Smooth muscle cell of the brain vasculature (primary cell): ENCODE data around the gene CFAP99.
"Not testable (repeated sequence)": the region's sequence is repeated elsewhere in the genome, so short reads cannot be mapped to it uniquely, and the experiment has no call there.

ENCODE experiments used
- DNase-seq: peaks from one replicate; pipeline ENCODE4 v3.0.0-alpha.2; 2012; ENCODE audit warnings: low read depth, low spot score

The CFAP99 gene

DNA sequence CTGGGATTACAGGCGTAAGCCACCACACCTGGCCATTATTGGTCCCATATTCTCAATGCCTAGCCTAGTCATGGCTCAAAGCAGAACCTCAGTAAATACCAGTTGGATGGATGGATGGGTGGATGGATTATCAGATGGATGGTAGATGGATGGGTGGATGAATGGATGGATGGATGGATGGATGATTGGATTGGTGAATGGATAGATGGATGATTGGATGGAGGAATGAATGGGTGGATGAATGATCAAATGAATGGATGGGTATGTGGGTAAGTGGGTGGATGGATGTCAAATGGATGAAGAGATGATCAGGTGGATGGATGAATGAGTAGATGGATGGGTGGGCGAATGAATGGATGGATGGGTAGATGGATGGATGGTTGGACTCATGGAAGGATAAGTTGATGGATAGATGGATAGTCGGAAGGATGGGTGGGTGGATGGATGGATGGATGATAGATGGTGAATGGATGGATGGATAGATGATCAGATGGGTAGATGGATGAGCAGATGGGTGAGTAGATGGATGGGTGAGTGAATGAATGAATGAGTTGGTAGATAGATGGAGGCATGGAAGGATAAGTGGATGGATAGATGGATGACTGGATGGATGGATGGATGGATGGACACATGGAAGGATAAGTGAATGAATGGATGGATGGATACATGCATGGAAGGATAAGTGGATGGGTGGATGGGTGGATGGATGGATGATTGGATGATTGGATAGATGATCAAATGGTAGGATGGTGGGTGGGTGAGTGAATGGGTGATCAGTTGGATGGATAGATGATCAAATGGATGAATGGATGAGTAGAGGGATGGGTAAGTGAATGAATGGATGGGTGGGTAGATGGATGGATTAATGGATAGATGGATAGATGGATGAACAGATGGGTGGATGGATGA is 28.2 kb downstream of the CFAP99 start:
- no peak for DNase-seq

DNA sequence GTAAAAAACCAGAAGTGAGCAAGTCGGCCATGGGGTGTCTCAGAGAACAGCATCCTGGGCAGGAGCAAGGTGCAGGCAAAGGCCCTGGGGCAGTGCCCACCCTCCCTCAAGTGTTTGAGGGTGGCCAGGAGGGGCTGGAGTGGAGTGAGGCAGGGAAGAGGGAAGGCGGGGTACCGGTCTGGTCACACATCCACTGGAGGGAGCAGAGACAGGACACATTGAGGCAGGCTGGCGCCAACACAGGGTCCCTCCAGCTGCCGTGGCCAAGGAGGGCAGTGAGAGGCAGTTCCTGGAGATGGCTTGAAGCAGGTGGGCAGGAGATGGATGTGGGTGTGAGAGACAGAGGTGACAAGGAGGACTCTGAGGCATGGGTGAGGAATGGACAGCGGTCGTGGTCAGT is 29.8 kb downstream of the CFAP99 start:
- no peak for DNase-seq

DNA sequence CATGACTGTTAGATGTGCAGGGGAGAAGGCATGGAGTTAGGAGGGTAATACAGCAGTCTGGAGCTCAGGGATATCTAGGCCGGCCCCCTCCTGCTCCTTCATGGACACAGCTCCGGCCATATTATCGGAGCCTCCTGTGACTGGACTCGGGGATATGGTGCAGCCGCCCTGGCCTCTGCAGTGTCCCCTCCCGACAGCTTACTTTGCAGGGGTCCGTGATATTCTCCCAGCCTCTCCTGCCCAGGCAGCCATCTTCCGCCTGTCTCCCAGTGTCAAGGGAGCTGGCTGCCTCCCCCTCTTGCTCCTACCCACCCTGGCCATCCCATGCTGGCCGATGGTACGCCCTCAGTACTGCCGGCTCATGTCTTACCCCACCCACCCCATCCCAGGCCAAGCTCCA is 30.3 kb downstream of the CFAP99 start:
- DNase-seq, result no peak

DNA sequence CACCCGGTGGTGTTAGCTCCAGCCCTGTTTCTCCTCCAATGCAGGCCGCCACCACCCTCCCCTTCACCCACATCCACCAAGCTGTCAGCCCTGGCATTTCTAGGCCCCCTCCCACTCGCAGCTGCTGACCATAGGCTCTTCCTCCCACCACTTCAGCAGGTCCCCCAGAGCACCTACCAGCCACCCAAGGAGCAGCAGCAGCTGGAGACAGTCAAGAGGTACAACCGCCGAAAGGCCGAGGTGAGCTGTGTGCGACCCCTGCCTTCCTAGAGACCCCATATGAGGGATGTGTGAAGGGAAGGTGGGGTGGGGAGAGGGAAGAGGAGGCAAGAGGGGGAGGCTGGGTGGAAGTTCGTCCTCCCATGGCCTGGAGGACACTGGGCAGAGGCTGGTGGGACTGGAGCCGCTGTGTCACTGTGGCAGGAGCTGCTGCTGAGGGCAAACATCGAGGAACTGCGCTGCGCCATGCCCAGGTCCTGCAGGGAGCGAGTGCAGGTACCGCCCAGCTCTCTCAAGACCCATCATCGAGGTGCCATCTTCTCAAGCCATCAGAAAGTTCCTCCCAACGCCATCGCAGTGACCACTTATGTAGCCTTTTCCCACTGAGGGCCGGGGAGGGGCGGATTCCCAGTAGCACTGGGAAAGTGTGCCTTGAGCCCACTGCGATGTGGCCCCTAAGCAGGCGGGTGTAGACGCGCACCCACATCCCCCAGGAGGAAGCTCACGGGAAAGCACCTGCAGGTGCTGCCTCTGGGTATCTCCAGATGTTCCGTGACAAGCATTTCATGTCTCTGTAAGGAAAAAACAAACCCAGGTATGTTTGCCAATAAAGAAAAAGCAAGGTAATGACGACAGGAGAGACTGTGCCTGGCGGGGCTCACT is 31.0 kb downstream of the CFAP99 start:
- DNase-seq, result no peak

DNA sequence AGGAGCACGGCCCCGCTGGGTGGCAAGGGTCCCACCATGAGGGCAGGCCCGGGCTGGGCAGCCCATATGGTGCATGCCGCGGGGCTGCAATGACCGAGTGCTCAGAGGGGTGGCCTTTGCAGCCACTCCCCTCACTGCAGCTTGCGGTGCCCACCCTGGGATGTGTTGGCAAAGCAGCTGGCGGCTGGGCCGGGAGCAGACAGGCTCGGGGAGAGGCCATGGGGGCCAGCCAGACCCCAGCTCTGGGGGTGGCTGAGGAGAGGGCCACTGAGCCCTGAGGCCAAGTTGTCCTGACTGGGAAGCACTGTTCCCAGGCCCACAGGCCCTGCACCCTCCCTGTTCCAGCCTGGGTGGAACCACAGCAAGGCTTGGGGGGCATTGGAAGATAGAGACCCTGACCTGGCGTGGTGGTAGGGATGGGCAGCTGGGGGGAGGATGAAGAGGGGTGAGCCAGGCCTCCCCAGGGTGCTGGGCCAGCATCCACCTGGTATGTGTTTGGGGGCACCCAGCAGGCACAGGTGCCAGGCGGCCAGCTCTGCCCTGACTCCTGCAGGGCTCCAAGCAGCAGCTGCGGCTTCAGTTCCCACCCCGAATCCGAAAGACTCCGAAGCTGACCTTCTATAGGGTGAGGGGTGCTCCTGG is 31.8 kb downstream of the CFAP99 start:
- DNase-seq, result no peak

DNA sequence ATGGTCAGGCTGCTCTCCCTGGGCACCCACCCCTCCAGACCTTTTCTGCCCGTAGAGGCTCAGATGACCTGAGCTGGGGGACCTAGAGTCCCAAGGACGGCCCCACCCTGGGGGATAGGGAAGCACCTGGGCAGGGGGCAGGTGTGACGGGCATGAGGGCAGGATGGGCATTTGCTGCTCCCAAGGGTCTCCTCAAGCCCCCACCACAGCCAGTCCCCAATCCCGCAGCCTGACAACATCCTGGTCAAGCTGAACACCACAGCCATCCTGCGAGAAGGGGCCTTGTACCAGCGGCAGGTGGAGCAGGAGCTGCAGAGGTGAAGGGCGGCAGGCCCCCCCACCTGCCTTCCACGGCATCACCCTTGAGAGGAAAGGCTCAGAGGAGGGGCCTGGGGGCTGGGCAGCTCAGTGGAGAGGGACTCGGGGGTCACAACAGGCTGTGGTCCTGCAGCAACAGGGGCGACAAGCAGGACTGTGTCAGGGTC is 32.3 kb downstream of the CFAP99 start:
- DNase-seq, result no peak

DNA sequence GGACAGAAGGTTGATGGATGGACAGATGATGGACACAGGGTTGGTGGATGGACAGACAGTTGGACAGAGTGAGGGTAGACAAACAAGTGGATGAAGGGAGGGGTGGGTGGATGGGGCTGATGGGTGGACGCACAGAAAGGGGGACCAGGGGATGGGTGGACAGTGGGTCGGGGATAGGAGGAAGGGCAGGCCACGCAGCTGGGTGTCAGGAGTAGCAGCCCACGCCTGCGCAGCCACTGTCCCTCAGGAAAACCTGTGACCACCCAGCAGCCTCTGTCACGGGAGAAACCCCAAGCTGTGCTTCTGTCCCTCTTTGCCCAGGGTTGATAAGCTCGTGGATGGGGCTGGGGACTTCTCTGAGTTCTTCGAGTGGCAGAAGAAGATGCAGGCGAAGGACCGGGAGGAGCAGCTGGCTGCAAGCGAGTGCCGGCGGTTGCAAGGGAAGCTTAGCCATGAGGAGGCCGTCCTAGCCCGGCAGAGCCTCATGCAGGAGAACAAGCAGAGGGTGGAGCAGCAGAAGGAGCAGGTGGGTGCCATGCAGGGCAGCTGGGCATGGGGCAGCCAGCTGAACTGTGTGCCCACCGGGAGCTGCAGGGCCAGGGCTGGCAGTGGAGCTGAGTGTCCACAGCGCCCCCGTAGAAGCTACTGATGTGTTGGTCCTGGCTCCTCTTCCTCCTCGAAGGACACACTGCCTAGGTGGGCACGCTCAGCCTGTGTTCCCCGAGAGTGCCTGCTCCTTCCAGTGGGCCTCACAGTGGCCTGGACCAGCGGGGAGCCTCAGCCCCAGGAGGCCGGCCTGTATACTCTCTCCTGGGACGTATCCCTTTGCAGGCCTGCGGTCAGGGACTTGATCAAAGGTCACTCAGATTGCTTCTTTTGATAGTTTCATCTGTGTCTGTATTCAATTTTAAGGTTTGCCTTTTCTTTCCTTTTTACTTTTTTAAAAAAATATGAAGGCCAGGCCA is 33.3 kb downstream of the CFAP99 start:
- DNase-seq, result no peak

DNA sequence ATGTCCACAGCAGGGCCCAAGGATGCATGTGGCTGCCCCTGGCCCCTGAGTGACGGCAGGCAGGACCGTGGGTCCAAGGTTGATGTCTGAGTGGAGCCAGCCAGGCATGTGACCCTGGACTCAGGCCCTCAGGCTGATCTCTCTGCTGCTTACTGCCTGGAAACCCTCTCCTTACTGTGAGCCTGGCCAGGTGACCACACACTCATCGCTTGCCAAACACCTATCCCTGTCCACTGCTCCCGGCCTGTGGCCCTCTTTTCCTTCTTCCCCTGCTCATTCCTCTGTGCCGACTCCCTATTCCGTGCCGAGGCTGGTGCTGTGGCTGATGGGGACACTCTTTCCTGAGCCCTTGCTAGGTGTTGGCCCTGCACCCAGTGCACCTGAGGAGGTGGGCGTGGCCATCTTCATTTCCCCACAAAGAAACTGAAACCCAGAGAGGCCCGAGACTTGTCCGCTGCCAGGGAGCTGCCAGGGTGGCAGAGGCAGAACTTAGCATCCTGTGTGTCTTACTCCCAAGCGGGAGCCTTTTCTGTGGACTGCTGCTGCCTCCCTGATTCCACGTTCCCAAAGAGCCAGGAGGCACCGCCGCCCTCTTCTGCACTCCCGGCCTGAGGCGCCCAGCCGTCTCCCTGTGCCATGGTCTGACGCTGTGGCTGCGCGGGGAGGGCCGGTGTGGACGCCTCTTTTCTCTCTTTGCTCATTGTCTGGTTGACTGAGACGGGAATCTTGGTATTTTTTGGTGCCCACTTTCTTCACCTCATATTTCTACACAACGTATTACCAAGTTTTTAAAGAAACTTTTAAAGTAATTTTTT is 38.9 kb downstream of the CFAP99 start:
- DNase-seq, result no peak

DNA sequence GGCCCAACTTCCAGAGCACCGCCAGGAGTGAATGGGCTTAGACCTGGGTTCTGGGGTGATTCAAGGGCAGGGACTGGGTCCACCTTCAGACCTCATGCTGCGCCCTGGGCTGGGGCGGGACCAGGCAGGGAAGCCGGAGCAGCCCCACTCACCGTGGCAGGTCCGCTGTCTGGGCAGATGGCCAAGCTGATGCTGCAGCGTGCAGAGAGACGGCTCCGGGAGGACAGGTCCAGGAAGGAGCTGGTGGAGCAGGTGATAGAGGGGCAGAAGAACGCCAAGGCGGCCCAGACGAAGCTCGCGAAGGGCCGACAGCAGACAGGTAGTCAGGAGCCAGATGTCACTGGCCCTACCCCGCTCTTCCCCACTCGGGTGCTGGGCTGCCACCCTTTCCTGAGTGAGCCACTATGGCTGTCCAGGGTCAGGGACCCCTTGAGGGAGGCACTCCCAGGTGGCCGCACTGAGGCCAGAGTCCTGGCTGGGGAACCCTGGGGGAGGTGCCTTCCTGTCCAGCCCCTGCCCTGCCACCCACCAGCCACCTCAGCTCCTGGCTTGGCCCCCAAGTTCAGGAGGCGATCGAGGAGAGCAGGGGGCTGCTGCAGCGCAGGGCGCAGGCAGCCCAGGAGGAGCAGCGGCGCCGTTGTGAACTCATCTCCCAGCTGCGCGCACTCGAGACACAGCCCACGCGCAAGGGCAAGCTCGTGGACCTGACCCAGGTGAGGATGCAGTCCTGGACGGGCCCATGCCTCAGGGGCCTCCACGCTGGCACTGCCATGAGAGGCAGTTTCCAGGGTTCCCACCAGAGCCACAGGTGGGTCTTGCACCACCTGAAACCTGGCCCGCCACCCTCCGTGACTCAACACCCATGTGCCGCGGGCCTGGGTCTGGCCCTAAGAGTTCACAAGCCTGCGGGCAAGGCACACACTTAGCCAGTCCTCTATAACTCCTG is 40.1 kb downstream of the CFAP99 start:
- no peak for DNase-seq

DNA sequence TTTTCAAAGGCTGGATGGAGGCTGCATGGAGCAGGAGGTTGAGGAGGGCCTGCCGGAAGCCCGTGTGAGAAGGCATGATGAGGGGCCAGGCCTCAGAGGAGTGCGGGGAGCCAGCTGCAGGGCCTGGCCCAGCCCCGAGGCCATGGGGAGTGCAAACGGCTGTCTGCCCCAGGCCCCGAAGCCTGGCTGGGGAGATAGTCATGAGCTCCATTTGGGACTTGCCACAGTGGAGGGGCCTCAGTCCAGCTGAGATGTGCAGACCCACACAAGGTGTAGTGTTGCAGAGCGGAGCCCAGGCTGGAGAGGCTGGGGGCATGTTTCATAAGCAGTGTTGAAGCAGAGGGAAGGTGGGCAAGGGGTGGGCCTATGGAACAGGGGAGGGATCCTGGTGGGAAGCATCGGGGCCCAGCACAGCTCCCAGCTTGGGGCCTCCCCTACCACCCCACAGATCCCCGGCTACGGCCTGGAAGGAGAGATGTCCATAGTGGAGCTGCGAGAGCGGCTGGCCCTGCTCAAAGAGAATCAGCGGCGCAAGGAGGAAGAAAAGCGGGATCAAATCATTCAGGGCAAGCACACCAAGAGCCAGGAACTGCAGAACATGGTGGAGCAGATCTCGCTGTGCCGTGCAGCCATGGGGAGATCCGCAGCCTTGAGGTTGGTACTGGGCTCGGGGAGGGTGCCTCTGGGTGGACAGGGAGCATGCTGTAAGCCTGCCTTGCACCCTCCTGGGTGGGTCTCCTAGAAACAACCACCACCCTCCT is 41.0 kb downstream of the CFAP99 start:
- no peak for DNase-seq

DNA sequence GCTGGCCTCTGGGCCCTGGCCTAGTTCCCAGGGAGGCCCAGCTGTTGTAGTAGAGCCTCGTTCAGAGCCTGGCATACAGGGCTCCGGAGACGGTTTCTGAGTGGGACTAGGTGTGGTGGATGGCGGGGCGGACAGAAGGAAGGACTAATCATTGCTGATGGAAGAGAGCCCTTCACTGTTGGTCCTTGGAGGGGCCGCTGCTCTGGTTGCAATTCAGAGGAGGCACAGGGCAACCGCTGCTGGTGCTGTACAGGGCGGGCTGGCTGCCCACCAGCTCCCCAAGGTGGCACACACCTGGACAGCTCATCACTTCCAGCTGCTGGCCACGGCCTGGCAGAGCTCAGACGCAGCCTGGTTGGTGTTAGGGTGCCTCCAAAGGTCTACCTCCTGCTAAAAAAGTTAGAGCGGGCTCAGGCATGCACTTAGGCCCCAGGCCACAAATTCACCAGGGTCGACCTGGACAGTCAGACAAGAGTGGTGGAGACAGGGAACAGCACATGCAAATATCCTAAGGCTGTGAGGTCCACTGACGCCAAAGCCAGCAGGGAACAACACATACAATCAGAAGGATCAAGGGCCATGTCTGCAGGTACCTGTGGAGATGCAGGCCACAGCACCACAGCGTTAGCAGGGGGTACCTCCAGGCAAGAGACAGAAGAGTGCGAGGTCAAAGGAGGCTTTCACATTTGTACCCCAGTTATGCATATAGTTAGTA is 42.6 kb downstream of the CFAP99 start:
- no peak for DNase-seq

DNA sequence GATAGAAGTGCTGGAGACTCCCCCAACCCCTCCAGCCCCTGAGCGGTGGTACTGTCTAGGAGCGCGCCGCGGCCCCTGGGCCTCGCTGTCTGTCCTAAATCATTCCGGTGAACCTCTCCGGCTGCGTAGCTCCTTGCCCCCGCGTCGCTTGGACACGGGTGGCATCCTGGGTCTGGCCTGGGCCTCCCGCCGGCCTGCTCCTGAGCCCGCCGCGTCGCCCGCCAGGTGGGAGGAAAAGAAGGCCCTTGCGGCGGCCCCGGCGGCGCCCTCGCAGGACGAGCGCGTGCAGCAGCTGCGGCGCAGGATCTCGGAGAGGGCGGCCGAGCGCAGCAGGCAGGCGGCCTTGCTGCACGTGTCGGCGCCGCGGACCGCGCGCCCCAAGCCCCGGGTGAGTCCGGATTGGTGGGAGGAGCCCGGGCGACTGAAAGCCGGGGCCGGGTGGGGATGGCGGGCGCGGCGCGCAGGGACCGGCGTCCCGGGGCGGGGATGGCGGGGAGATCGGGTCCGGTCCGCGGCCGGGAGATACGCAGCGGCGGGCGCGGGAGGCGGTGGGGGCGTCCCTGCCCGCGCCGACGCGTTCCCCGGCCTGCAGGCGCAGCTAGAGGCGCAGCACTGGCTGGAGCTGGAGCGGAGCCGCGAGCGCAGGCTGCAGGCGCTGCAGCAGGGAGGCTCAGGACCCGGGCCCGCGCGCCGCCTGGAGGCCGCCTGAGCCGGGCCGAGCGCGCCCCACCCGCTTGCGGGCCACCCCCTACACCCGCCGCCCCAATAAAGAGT is 43.6 kb downstream of the CFAP99 start:
- no peak for DNase-seq

DNA sequence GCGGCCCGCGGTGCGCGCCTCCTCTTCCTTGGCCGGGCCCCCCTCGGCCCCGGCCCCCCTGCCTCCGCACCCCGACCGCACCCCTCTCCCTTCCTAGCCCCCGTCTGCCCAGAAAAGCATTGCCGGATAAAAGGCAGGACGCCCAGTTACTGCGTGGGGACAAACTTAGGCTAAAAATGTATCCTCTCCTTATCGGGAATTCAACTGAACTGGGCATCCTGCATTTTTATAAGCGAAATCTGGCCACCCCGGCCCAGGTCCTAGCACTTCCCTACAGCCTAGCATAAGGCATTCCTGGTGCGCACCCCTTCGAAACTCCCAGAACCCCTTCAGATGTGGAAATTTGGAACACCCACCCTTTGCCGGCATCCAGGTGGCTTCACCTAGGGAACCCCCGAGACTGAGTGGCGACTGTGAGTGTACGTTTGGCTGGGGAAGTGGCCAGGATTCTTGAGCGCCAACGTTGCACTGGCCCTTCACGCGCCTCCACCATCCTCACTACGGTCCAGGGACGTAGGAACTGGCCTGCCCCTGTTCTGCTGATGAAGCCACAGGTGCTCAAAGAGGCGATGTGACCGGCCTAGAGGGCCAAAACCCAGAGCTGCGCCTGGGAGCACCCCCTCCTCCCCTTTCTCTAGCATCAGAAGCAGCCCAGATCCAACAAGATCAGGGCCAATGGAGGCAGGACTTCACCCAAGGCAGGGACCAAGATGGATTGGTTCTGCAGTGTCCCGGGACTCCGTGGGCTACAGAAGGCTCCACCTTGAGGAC is 44.4 kb downstream of the CFAP99 start:
- no peak for DNase-seq

DNA sequence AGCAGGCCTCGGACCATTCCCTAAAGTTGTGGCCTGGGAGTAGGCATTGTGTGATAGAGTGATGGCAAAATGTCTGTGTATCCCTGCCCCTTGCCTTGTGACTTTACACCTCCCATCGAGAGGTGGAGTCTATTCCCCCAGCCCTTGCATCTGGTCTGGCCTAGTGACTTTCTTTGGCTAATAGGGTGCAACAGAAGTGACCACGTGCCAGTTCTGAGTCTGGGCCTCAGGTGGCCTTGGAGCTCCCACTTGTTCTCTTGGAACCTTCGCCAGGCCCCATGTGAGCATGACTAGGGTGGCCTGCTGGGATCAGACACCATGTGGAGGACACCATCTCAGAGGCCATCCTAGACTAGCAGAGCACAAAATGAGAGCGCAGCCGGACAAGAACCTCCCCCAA is 46.3 kb downstream of the CFAP99 start:
- no peak for DNase-seq

DNA sequence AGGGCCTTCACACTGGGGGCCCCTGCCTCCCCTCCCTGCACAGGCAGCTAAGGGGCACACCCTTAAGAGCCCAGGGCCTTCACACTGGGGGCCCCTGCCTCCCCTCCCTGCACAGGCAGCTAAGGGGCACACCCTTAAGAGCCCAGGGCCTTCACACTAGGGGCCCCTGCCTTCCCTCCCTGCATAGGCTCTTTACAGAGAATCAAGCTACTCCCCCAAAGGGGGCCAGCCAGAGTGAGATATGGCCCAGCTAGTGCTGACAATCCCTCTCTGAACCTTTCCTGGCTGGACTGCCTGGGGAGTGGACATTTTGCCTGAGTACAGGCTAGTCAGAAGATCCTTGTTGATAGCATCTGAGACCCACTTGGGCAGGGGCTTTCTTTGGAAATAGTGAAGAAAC is 46.8 kb downstream of the CFAP99 start:
- not testable (repeated sequence) for DNase-seq
